HepG2 (cell line): ENCODE measurements around the gene SYTL1. TPM values are rescaled to one million over a fixed set of nuclear protein-coding genes. Genes with fewer than 3 reads are reported as not detected.

Source experiments
- BRD4 ChIP-seq: sonication (generic); formaldehyde crosslinking; IDR thresholded peaks from 2 replicates; pipeline ENCODE4 v1.4.0; 2020; ENCODE audit warnings: missing genetic modification reagents
- CHD2 ChIP-seq: IDR thresholded peaks from 2 replicates; pipeline ENCODE4 v1.6.1; 2011; ENCODE audit warnings: low read depth, low read length, improper control_type of control experiment
- ELF3 ChIP-seq: IDR thresholded peaks from 2 replicates; pipeline ENCODE4 v1.6.1; 2016; ENCODE audit warnings: missing genetic modification reagents, missing compliant biosample characterization
- JDP2 ChIP-seq: sonication (generic); formaldehyde crosslinking; IDR thresholded peaks from 2 replicates; pipeline ENCODE4 v1.8.1; 2022; ENCODE audit warnings: missing genetic modification reagents, borderline replicate concordance
- KLF16 ChIP-seq, 2 experiments: sonication (generic) in 1 of 2; formaldehyde crosslinking in 1 of 2; IDR thresholded peaks; 2 replicates each; pipeline versions ENCODE4 v1.6.1 to v1.8.0; 2016 to 2023; ENCODE audit warnings: missing genetic modification reagents in 2 of 2, missing compliant biosample characterization in 1 of 2
- PHF20 ChIP-seq: sonication (generic); formaldehyde crosslinking; IDR thresholded peaks from 2 replicates; pipeline ENCODE4 v1.5.0; 2020; ENCODE audit warnings: mild to moderate bottlenecking, missing genetic modification reagents
- REST ChIP-seq, 2 experiments: IDR thresholded peaks; 2 replicates each; pipeline ENCODE4 v1.6.1; 2011 to 2012; ENCODE audit warnings: low read length in 2 of 2, borderline replicate concordance in 1 of 2, low read depth in 1 of 2, mild to moderate bottlenecking in 1 of 2, moderate library complexity in 1 of 2
- ZNF207 ChIP-seq: fragments of 450-650 bp; IDR thresholded peaks from 2 replicates; pipeline ENCODE4 v1.6.1; 2016; ENCODE audit warnings: antibody characterized with exemption, borderline replicate concordance
- ZNF225 ChIP-seq: sonication (generic); formaldehyde crosslinking; IDR thresholded peaks from 2 replicates; pipeline ENCODE4 v1.4.0; 2020; ENCODE audit warnings: mild to moderate bottlenecking, missing genetic modification reagents
- ZNF558 ChIP-seq: sonication (generic); formaldehyde crosslinking; IDR thresholded peaks from 2 replicates; pipeline ENCODE4 v1.9.0; 2022; ENCODE audit warnings: mild to moderate bottlenecking, missing genetic modification reagents, borderline replicate concordance
- ZNF615 ChIP-seq: sonication (generic); formaldehyde crosslinking; IDR thresholded peaks from 2 replicates; pipeline ENCODE4 v1.5.0; 2020; ENCODE audit warnings: mild to moderate bottlenecking, missing genetic modification reagents, borderline replicate concordance
- ZNF646 ChIP-seq: sonication (generic); formaldehyde crosslinking; IDR thresholded peaks from 2 replicates; pipeline ENCODE4 v1.9.0; 2021; ENCODE audit warnings: mild to moderate bottlenecking, missing genetic modification reagents
- ZNF660 ChIP-seq: sonication (generic); formaldehyde crosslinking; IDR thresholded peaks from 2 replicates; pipeline ENCODE4 v1.5.1; 2020; ENCODE audit warnings: mild to moderate bottlenecking, low read depth, missing genetic modification reagents, borderline replicate concordance
- ZNF746 ChIP-seq: sonication (generic); formaldehyde crosslinking; IDR thresholded peaks from 2 replicates; pipeline ENCODE4 v1.8.0; 2022; ENCODE audit warnings: mild to moderate bottlenecking, missing genetic modification reagents
- ZNF768 ChIP-seq: sonication (generic); formaldehyde crosslinking; IDR thresholded peaks from 2 replicates; pipeline ENCODE4 v1.4.0; 2020; ENCODE audit warnings: missing genetic modification reagents
- ZSCAN25 ChIP-seq: sonication (generic); formaldehyde crosslinking; IDR thresholded peaks from 2 replicates; pipeline ENCODE4 v1.8.0; 2022; ENCODE audit warnings: mild to moderate bottlenecking, missing genetic modification reagents
- polyA plus RNA-seq, 8 experiments: library from polyadenylated mRNA; depleted of rRNA in 3 of 8; stranded (reverse) in 7 of 8; unstranded in 1 of 8; fragments of >200 nt; fragmentation: Illumina TruSeq in 4 of 8; extraction: Trizol in 4 of 8; gene quantifications; 2 replicates each; pipeline versions ENCODE4 v1.2.1 to v1.2.3, GENCODE V29; 2011 to 2016; ENCODE audit warnings: low read depth in 4 of 8, missing spikeins in 1 of 8, mixed read lengths in 1 of 8; ENCODE audit not compliant: insufficient read depth in 1 of 8
- total RNA-seq, 5 experiments: library from RNA; depleted of rRNA; stranded (reverse); fragments of >200 nt; fragmentation: Illumina TruSeq; extraction: Trizol; gene quantifications; 2 replicates each; pipeline ENCODE4 v1.2.3, GENCODE V29; 2016; ENCODE audit warnings: low read depth in 1 of 5
- TF ChIP-seq, protein P1 (sequence below): sonication (generic); formaldehyde crosslinking; IDR thresholded peaks from 2 replicates; pipeline ENCODE4 v1.4.0; 2020; ENCODE audit warnings: mild to moderate bottlenecking, missing genetic modification reagents
- TF ChIP-seq, protein P2 (sequence below): sonication (generic); formaldehyde crosslinking; IDR thresholded peaks from 2 replicates; pipeline ENCODE4 v1.4.0; 2020; ENCODE audit warnings: missing genetic modification reagents

SYTL1 gene
- total and polyA plus RNA-seq, 2 of the 13 experiments (the other 11 are each of a cell fraction or from before 2014, with no cell fraction given) = 11.1 to 17.8 TPM

DNA sequence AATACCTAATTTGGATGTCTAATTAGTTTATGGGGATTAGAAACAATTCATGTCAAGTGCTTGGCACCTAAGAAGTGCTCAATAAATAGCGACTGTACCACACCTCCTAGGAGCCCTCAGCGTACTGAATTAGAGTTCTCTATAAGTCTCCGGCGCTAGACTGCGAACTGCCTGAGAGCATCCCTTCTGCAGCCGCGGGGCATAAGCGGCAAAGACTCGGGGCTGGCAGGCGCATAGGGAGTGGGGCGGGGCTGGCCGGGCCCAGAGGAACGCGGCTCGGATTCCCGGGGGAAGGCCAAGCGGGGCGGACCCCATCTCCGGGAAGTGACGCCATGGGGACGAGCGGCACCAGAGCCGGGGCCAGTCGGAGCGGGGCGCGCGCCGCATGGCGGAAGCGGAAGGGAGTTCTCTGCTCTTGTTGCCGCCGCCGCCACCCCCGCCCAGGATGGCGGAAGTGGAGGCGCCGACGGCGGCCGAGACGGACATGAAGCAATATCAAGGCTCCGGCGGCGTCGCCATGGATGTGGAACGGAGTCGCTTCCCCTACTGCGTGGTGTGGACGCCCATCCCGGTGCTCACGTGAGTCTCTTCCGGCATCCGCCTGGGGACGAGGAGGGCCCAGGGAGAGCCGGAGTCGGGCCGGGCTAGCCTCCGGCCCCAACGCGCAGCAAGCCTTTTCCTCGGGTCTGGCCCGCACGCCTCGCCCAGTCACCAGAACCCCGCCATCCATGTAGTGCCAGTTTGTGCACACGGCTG lies 19.8 kb upstream of the SYTL1 start, which contains the start of gene TMEM222 (continued):
- TF ChIP-seq REST (IDR thresholded peaks at IDR 0.05; ENCODE audit: borderline replicate concordance in 1 of 2, low read depth in 1 of 2, low read length in 2 of 2) (no peak), ZNF746 (CRISPR knock-in tag) (no peak; the same call in 1 of the 2 replicates), PHF20 (peak; percentile 99), ZNF558 (CRISPR knock-in tag) (peak; percentile 48; the same call in 1 of the 2 replicates), ZNF615 (0 out of 2 replicates have a peak, but pooled peaks have one; percentile 65), ZSCAN25 (CRISPR knock-in tag) (peak; percentile 68; the same call in 1 of the 2 replicates), ZNF660 (CRISPR knock-in tag) (0 out of 2 replicates have a peak, but pooled peaks have one; percentile 67), JDP2 (no peak), KLF16 (CRISPR knock-in tag; IDR thresholded peaks at IDR 0.05) (peak; percentile 94 to 99), BRD4 (CRISPR knock-in tag) (peak; percentile 83; the same call in 1 of the 2 replicates), CHD2 (peak; percentile 25; the same call in 1 of the 2 replicates), ZNF768 (peak; percentile 60; the same call in 1 of the 2 replicates), ZNF207 (no peak), ELF3 (peak; percentile 96), ZNF646 (CRISPR knock-in tag) (no peak), ZNF225 (CRISPR knock-in tag) (peak; percentile 75; the same call in 1 of the 2 replicates)
- TF ChIP-seq, protein P1, sequence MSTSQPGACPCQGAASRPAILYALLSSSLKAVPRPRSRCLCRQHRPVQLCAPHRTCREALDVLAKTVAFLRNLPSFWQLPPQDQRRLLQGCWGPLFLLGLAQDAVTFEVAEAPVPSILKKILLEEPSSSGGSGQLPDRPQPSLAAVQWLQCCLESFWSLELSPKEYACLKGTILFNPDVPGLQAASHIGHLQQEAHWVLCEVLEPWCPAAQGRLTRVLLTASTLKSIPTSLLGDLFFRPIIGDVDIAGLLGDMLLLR (CRISPR knock-in tag) = peak; percentile 68; the same call in 1 of the 2 replicates
- TF ChIP-seq, protein P2, sequence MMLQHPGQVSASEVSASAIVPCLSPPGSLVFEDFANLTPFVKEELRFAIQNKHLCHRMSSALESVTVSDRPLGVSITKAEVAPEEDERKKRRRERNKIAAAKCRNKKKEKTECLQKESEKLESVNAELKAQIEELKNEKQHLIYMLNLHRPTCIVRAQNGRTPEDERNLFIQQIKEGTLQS (CRISPR knock-in tag) = peak; percentile 61; the same call in 1 of the 2 replicates
